ENCODE data around the gene CEP44. TPM values are rescaled to one million over a fixed set of nuclear protein-coding genes. Genes with fewer than 3 reads are reported as not detected.

CEP44 gene
- total and polyA plus RNA-seq, 2 experiments from 2014 or later, result 6.6 to 19.0 TPM

- DNase-seq (ENCODE audit: low spot score), result no peak
- H4K20me1 ChIP-seq (ENCODE audit: insufficient read depth, poor library complexity, severe bottlenecking), result no peaks in the 10 kb centered on the region
- H3K27me3 ChIP-seq, result no peaks in the 10 kb centered on the region
- TF ChIP-seq EZH2phosphoT487 (IDR thresholded peaks at IDR 0.05; ENCODE audit: low read depth, severe bottlenecking, unreplicated experiment), result no peak
- TF ChIP-seq EZH2 (IDR thresholded peaks at IDR 0.05; ENCODE audit: borderline replicate concordance), result no peak
- TF ChIP-seq CTCF (IDR thresholded peaks at IDR 0.05; ENCODE audit: poor library complexity), result no peak
- H3K36me3 ChIP-seq (replicated peaks; ENCODE audit: insufficient read depth, low read depth), result no peaks in the 10 kb centered on the region
- 97% methylated on average over 3 of the region's 3 CpGs for WGBS (ENCODE audit: low lambda C conversion rate, missing lambda C conversion rate)
- no peak overlapping the region for H3K27ac ChIP-seq
- no peaks in the 10 kb centered on the region for H3K79me2 ChIP-seq
- H2AFZ ChIP-seq, result no peak overlapping the region
- H3K4me2 ChIP-seq, result no peak overlapping the region
- H3K4me3 ChIP-seq, result no peak overlapping the region
- no peaks in the 10 kb centered on the region for H3K9me3 ChIP-seq (ENCODE audit: low read depth)
- no peaks in the 10 kb centered on the region for H3K9me2 ChIP-seq (replicated peaks; ENCODE audit: insufficient read depth)
- H3K4me1 ChIP-seq (ENCODE audit: insufficient read depth), result no peaks in the 10 kb centered on the region
These were observed 22.2 kb downstream of the CEP44 start for GRCh38 chr4:174305961-174306360.

GRCh38 chr4:174307694-174308093 is 24.0 kb downstream of the CEP44 start:
- Histone ChIP-seq H3K4me2 (no peak overlapping the region), H3K4me3 (no peak overlapping the region), H4K20me1 (ENCODE audit: insufficient read depth, poor library complexity, severe bottlenecking) (no peaks in the 10 kb centered on the region), H2AFZ (no peak overlapping the region), H3K9me3 (ENCODE audit: low read depth) (no peaks in the 10 kb centered on the region), H3K79me2 (no peaks in the 10 kb centered on the region), H3K9me2 (replicated peaks; ENCODE audit: insufficient read depth) (no peaks in the 10 kb centered on the region), H3K27me3 (no peaks in the 10 kb centered on the region), H3K36me3 (replicated peaks; ENCODE audit: insufficient read depth, low read depth) (no peaks in the 10 kb centered on the region), H3K4me1 (ENCODE audit: insufficient read depth) (no peaks in the 10 kb centered on the region), H3K27ac (no peak overlapping the region)
- no peak for DNase-seq (ENCODE audit: low spot score)
- WGBS (ENCODE audit: low lambda C conversion rate, missing lambda C conversion rate), result 94% methylated on average over 4 of the region's 4 CpGs
- no peak for TF ChIP-seq CTCF (IDR thresholded peaks at IDR 0.05; ENCODE audit: poor library complexity)
- TF ChIP-seq EZH2 (IDR thresholded peaks at IDR 0.05; ENCODE audit: borderline replicate concordance), result no peak
- no peak for TF ChIP-seq EZH2phosphoT487 (IDR thresholded peaks at IDR 0.05; ENCODE audit: low read depth, severe bottlenecking, unreplicated experiment)

- H3K27ac ChIP-seq, result no peak overlapping the region
- H3K4me3 ChIP-seq, result no peak overlapping the region
- DNase-seq (ENCODE audit: low spot score), result no peak
- TF ChIP-seq EZH2phosphoT487 (IDR thresholded peaks at IDR 0.05; ENCODE audit: low read depth, severe bottlenecking, unreplicated experiment) (no peak), EZH2 (IDR thresholded peaks at IDR 0.05; ENCODE audit: borderline replicate concordance) (no peak), CTCF (IDR thresholded peaks at IDR 0.05; ENCODE audit: poor library complexity) (no peak)
- H3K4me2 ChIP-seq, result no peak overlapping the region
- no peaks in the 10 kb centered on the region for H4K20me1 ChIP-seq (ENCODE audit: insufficient read depth, poor library complexity, severe bottlenecking)
- no peaks in the 10 kb centered on the region for H3K36me3 ChIP-seq (replicated peaks; ENCODE audit: insufficient read depth, low read depth)
- no peaks in the 10 kb centered on the region for H3K9me3 ChIP-seq (ENCODE audit: low read depth)
- no peaks in the 10 kb centered on the region for H3K4me1 ChIP-seq (ENCODE audit: insufficient read depth)
- WGBS (ENCODE audit: low lambda C conversion rate, missing lambda C conversion rate), result 94% methylated on average over 3 of the region's 3 CpGs
- H3K27me3 ChIP-seq, result no peaks in the 10 kb centered on the region
- H3K79me2 ChIP-seq, result no peaks in the 10 kb centered on the region
- no peaks in the 10 kb centered on the region for H3K9me2 ChIP-seq (replicated peaks; ENCODE audit: insufficient read depth)
- no peak overlapping the region for H2AFZ ChIP-seq
These were observed 29.3 kb downstream of the CEP44 start for GRCh38 chr4:174312993-174313392.

- Histone ChIP-seq H3K9me2 (replicated peaks; ENCODE audit: insufficient read depth) (no peaks in the 10 kb centered on the region), H3K4me3 (no peak overlapping the region), H3K4me1 (ENCODE audit: insufficient read depth) (no peaks in the 10 kb centered on the region), H2AFZ (no peak overlapping the region), H3K9me3 (ENCODE audit: low read depth) (no peaks in the 10 kb centered on the region), H3K27me3 (no peaks in the 10 kb centered on the region), H3K27ac (no peak overlapping the region), H3K79me2 (no peaks in the 10 kb centered on the region), H4K20me1 (ENCODE audit: insufficient read depth, poor library complexity, severe bottlenecking) (no peaks in the 10 kb centered on the region), H3K4me2 (no peak overlapping the region), H3K36me3 (replicated peaks; ENCODE audit: insufficient read depth, low read depth) (no peaks in the 10 kb centered on the region)
- 99% methylated on average over 3 of the region's 3 CpGs for WGBS (ENCODE audit: low lambda C conversion rate, missing lambda C conversion rate)
- DNase-seq (ENCODE audit: low spot score), result no peak
- no peak for TF ChIP-seq EZH2 (IDR thresholded peaks at IDR 0.05; ENCODE audit: borderline replicate concordance)
These were observed 30.6 kb downstream of the CEP44 start for GRCh38 chr4:174314274-174314673.
